ENCODE results near the gene HEXIM2.

GRCh38 chr17:45160447-45161287, 1.0 kb upstream of the HEXIM2 start:
- TF ChIP-seq FOXP2 (optimal IDR thresholded peaks at IDR 0.05; ENCODE audit: control extremely low read depth, extremely low read length, insufficient read depth) (no peak), EZH2 (IDR thresholded peaks at IDR 0.05) (no peak)

All from SK-N-MC (cell line).